WTC11 (cell line): ENCODE results near the gene CTRL. TPM values are rescaled to one million over a fixed set of nuclear protein-coding genes. Genes with fewer than 3 reads are reported as not detected.

Experiments used
- ATAC-seq: fragments of 200-7000 bp; cut with Tn5 transposase; 2 replicates; pipeline ENCODE4 v1.10.0; 2021; ENCODE audit warnings: mild to moderate bottlenecking, moderate library complexity
- CTCF ChIA-PET: fragments of 300-600 bp; sonication (Branson Sonifier 250); formaldehyde crosslinking; loops from one replicate; lab custom pipeline; 2021; ENCODE audit warnings: antibody characterized with exemption; lab: Charles Lee
- POLR2A ChIA-PET: fragments of 350-600 bp; sonication (Branson Sonifier 250); formaldehyde crosslinking; loops from one replicate; lab custom pipeline; 2021; ENCODE audit warnings: antibody characterized with exemption; lab: Charles Lee
- DNase-seq: peaks from one replicate; pipeline ENCODE4 v3.0.0; 2021; ENCODE audit warnings: low spot score
- H3K27ac Mint-ChIP-seq: 2 replicates; pipeline ENCODE4 v1.8.0; 2021; ENCODE audit warnings: mixed read lengths
- H3K27me3 Mint-ChIP-seq: 2 replicates; pipeline ENCODE4 v1.8.0; 2021; ENCODE audit warnings: low read depth, mild to moderate bottlenecking, moderate library complexity, mixed read lengths
- H3K36me3 Mint-ChIP-seq: 2 replicates; pipeline ENCODE4 v1.8.0; 2021; ENCODE audit warnings: mixed read lengths
- H3K4me1 Mint-ChIP-seq: 2 replicates; pipeline ENCODE4 v1.8.0; 2022; ENCODE audit warnings: mixed read lengths
- H3K4me3 Mint-ChIP-seq: 2 replicates; pipeline ENCODE4 v1.8.0; 2021; ENCODE audit warnings: mild to moderate bottlenecking, moderate library complexity, mixed read lengths
- H3K9me3 Mint-ChIP-seq: 2 replicates; pipeline ENCODE4 v1.8.0; 2021; ENCODE audit warnings: mixed read lengths
- CREB1 ChIP-seq: sonication (generic); formaldehyde crosslinking; IDR thresholded peaks from 2 replicates; pipeline ENCODE4 v1.8.0; 2023; ENCODE audit warnings: mild to moderate bottlenecking, missing genetic modification reagents
- ELF4 ChIP-seq: sonication (generic); formaldehyde crosslinking; IDR thresholded peaks from 2 replicates; pipeline ENCODE4 v1.8.1; 2022; ENCODE audit warnings: low read depth, mild to moderate bottlenecking, moderate library complexity, missing genetic modification reagents
- GRHL2 ChIP-seq: fragments of 250-450 bp; sonication (Bioruptor Pico); IDR thresholded peaks from 2 replicates; pipeline ENCODE4 v1.8.0; 2022; ENCODE audit warnings: mild to moderate bottlenecking, moderate library complexity; ENCODE audit not compliant: insufficient replicate concordance, severe bottlenecking
- IRF2 ChIP-seq: sonication (generic); formaldehyde crosslinking; IDR thresholded peaks from 2 replicates; pipeline ENCODE4 v1.8.0; 2022; ENCODE audit warnings: low read depth, missing genetic modification reagents, borderline replicate concordance
- NFYB ChIP-seq: sonication (generic); formaldehyde crosslinking; conservative IDR thresholded peaks from 2 replicates; pipeline ENCODE4 v1.8.0; 2022; ENCODE audit warnings: low read depth, missing genetic modification reagents
- SMAD3 ChIP-seq: sonication (generic); formaldehyde crosslinking; IDR thresholded peaks from 2 replicates; pipeline ENCODE4 v1.8.0; 2022; ENCODE audit warnings: missing genetic modification reagents, mild to moderate bottlenecking, borderline replicate concordance
- SMAD4 ChIP-seq: sonication (generic); formaldehyde crosslinking; IDR thresholded peaks from 2 replicates; pipeline ENCODE4 v1.8.0; 2022; ENCODE audit warnings: mild to moderate bottlenecking, missing genetic modification reagents
- ZNF219 ChIP-seq: sonication (generic); formaldehyde crosslinking; IDR thresholded peaks from 2 replicates; pipeline ENCODE4 v1.8.0; 2023; ENCODE audit warnings: missing genetic modification reagents, mild to moderate bottlenecking, borderline replicate concordance
- ZNF317 ChIP-seq: sonication (generic); formaldehyde crosslinking; IDR thresholded peaks from 2 replicates; pipeline ENCODE4 v1.8.1; 2023; ENCODE audit warnings: low read depth, mild to moderate bottlenecking, moderate library complexity, missing genetic modification reagents, borderline replicate concordance
- ZNF396 ChIP-seq: fragments of 250-450 bp; sonication (Bioruptor Pico); IDR thresholded peaks from 2 replicates; pipeline ENCODE4 v1.8.0; 2021; ENCODE audit warnings: mild to moderate bottlenecking, moderate library complexity, borderline replicate concordance
- ZNF423 ChIP-seq: fragments of 250-450 bp; sonication (Bioruptor Pico); IDR thresholded peaks from 2 replicates; pipeline ENCODE4 v2.1.2; 2022; ENCODE audit warnings: mild to moderate bottlenecking, moderate library complexity
- total RNA-seq: library from RNA; stranded (reverse); gene quantifications from 3 replicates; pipeline ENCODE4 v1.2.3, GENCODE V29; 2021
- TF ChIP-seq, protein P1 (sequence below): sonication (generic); formaldehyde crosslinking; IDR thresholded peaks from 2 replicates; pipeline ENCODE4 v1.8.1; 2022; ENCODE audit warnings: mild to moderate bottlenecking, moderate library complexity, missing genetic modification reagents
- TF ChIP-seq, protein P2 (sequence below): sonication (generic); formaldehyde crosslinking; IDR thresholded peaks from 2 replicates; pipeline ENCODE4 v1.8.1; 2022; ENCODE audit warnings: low read depth, missing genetic modification reagents, borderline replicate concordance
- TF ChIP-seq, protein P3 (sequence below): sonication (generic); formaldehyde crosslinking; IDR thresholded peaks from 2 replicates; pipeline ENCODE4 v1.8.1; 2023; ENCODE audit warnings: mild to moderate bottlenecking, missing genetic modification reagents
- TF ChIP-seq, protein P4 (sequence below): fragments of 200-600 bp; IDR thresholded peaks from 2 replicates; pipeline ENCODE4 v1.8.0; 2022; ENCODE audit warnings: antibody characterized with exemption
- TF ChIP-seq, protein P5 (sequence below): sonication (generic); formaldehyde crosslinking; IDR thresholded peaks from 2 replicates; pipeline ENCODE4 v1.8.1; 2023; ENCODE audit warnings: mild to moderate bottlenecking, missing genetic modification reagents, borderline replicate concordance
- TF ChIP-seq, protein P6 (sequence below): sonication (generic); formaldehyde crosslinking; IDR thresholded peaks from 2 replicates; pipeline ENCODE4 v1.8.1; 2023; ENCODE audit warnings: mild to moderate bottlenecking, missing genetic modification reagents
- TF ChIP-seq, protein P7 (sequence below): fragments of 250-450 bp; sonication (Bioruptor Pico); IDR thresholded peaks from 2 replicates; pipeline ENCODE4 v1.9.0; 2021; ENCODE audit warnings: moderate library complexity, mild to moderate bottlenecking, inconsistent platforms, borderline replicate concordance

Gene CTRL
- total RNA-seq, 1 experiment from 2014 or later, result 2.8 TPM

DNA sequence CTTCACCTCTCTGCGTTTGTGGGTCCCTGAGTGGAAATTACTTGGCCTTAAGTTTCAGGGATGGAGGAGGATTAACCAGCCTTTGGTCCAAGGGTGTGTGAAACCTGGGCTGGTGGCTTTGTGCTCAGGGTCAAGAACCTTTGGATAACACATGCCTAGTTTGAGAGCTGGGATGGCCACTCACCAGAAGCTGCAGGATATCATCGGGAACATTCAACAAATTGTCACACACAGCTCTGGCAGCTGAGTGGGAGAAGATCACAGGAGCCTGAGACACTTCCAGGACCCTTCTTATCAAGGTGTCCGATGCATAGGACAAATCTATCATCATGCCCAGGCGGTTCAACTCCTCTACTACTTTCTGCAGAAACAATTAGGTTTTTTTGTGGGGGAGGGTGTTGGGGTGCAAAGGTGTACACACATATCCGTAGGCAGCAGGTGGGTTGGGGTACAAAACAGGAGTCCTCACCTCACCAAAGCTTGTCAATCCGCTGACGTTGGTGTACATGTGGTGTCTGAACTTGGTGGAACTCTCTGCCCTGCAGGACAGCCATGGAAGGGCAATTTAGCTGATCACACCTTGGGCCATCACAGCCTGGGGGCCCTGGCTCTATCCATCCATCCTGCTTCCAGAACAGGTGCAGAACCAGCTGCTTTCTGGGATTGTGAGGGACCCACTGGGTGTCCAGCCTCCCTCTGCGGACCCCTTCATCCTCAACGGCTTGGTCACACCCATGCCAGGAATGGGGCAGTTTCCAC lies 46.0 kb upstream of the CTRL start:
- Mint-ChIP-seq H3K27me3 (peaks cover 8% of the 10 kb centered on the region; the same call in 1 of the 2 replicates), H3K9me3 (no peaks in the 10 kb centered on the region), H3K27ac (no peak overlapping the region), H3K4me3 (no peak overlapping the region), H3K36me3 (no peaks in the 10 kb centered on the region), H3K4me1 (no peaks in the 10 kb centered on the region; the same call in 1 of the 2 replicates)
- ChIA-PET POLR2A (no interaction called here), CTCF (interaction anchor here (0.9 to 1.4 kb wide), 3 partner anchors 34 to 161 kb away, joined by 3 to 4 read pairs (median 3); partner anchors contain the start of gene LCAT)
- ATAC-seq (no peak), DNase-seq (no peak)
- TF ChIP-seq ZNF317, result no peak
- TF ChIP-seq, protein P1, sequence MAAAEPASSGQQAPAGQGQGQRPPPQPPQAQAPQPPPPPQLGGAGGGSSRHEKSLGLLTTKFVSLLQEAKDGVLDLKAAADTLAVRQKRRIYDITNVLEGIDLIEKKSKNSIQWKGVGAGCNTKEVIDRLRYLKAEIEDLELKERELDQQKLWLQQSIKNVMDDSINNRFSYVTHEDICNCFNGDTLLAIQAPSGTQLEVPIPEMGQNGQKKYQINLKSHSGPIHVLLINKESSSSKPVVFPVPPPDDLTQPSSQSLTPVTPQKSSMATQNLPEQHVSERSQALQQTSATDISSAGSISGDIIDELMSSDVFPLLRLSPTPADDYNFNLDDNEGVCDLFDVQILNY (CRISPR knock-in tag), result no peak
- no peak for TF ChIP-seq SMAD4
- TF ChIP-seq NFYB (CRISPR knock-in tag), result no peak
- TF ChIP-seq, protein P2, sequence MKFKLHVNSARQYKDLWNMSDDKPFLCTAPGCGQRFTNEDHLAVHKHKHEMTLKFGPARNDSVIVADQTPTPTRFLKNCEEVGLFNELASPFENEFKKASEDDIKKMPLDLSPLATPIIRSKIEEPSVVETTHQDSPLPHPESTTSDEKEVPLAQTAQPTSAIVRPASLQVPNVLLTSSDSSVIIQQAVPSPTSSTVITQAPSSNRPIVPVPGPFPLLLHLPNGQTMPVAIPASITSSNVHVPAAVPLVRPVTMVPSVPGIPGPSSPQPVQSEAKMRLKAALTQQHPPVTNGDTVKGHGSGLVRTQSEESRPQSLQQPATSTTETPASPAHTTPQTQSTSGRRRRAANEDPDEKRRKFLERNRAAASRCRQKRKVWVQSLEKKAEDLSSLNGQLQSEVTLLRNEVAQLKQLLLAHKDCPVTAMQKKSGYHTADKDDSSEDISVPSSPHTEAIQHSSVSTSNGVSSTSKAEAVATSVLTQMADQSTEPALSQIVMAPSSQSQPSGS (CRISPR knock-in tag), result no peak
- TF ChIP-seq ZNF396 (CRISPR knock-in tag), result no peak
- no peak for TF ChIP-seq ELF4 (CRISPR knock-in tag)
- TF ChIP-seq, protein P3, sequence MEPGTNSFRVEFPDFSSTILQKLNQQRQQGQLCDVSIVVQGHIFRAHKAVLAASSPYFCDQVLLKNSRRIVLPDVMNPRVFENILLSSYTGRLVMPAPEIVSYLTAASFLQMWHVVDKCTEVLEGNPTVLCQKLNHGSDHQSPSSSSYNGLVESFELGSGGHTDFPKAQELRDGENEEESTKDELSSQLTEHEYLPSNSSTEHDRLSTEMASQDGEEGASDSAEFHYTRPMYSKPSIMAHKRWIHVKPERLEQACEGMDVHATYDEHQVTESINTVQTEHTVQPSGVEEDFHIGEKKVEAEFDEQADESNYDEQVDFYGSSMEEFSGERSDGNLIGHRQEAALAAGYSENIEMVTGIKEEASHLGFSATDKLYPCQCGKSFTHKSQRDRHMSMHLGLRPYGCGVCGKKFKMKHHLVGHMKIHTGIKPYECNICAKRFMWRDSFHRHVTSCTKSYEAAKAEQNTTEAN (CRISPR knock-in tag), result no peak
- TF ChIP-seq, protein P4, sequence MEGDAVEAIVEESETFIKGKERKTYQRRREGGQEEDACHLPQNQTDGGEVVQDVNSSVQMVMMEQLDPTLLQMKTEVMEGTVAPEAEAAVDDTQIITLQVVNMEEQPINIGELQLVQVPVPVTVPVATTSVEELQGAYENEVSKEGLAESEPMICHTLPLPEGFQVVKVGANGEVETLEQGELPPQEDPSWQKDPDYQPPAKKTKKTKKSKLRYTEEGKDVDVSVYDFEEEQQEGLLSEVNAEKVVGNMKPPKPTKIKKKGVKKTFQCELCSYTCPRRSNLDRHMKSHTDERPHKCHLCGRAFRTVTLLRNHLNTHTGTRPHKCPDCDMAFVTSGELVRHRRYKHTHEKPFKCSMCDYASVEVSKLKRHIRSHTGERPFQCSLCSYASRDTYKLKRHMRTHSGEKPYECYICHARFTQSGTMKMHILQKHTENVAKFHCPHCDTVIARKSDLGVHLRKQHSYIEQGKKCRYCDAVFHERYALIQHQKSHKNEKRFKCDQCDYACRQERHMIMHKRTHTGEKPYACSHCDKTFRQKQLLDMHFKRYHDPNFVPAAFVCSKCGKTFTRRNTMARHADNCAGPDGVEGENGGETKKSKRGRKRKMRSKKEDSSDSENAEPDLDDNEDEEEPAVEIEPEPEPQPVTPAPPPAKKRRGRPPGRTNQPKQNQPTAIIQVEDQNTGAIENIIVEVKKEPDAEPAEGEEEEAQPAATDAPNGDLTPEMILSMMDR, result no peak

DNA sequence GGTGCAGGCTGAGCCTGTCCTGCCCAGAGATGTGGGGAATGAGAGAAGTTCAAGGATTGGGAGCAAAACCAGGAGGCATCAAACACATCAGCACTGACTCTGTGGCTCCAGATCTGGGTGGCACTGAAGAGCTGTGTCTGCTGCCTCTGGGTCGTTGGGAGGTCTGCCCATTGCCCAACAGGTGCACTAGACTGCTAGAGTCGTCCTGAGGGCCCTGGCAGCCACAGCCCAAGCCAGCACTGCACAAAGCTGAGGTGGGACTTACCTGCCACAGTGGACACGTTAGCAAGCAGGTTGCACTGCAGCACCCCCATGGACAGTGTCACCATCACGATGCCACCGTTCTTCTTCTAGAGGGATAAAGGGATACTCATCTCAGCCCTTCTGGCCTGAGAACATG lies 45.3 kb upstream of the CTRL start:
- ATAC-seq (no peak), DNase-seq (no peak)
- Mint-ChIP-seq H3K9me3 (no peaks in the 10 kb centered on the region), H3K4me3 (no peak overlapping the region), H3K27me3 (peaks cover 8% of the 10 kb centered on the region; the same call in 1 of the 2 replicates), H3K4me1 (no peaks in the 10 kb centered on the region; the same call in 1 of the 2 replicates), H3K27ac (no peak overlapping the region), H3K36me3 (no peaks in the 10 kb centered on the region)
- POLR2A ChIA-PET, result no interaction called here
- CTCF ChIA-PET, result interaction anchor here (1.4 kb wide), 1 partner anchor 64 kb away, joined by 4 read pairs; no protein-coding TSS in a partner anchor
- TF ChIP-seq, protein P5, sequence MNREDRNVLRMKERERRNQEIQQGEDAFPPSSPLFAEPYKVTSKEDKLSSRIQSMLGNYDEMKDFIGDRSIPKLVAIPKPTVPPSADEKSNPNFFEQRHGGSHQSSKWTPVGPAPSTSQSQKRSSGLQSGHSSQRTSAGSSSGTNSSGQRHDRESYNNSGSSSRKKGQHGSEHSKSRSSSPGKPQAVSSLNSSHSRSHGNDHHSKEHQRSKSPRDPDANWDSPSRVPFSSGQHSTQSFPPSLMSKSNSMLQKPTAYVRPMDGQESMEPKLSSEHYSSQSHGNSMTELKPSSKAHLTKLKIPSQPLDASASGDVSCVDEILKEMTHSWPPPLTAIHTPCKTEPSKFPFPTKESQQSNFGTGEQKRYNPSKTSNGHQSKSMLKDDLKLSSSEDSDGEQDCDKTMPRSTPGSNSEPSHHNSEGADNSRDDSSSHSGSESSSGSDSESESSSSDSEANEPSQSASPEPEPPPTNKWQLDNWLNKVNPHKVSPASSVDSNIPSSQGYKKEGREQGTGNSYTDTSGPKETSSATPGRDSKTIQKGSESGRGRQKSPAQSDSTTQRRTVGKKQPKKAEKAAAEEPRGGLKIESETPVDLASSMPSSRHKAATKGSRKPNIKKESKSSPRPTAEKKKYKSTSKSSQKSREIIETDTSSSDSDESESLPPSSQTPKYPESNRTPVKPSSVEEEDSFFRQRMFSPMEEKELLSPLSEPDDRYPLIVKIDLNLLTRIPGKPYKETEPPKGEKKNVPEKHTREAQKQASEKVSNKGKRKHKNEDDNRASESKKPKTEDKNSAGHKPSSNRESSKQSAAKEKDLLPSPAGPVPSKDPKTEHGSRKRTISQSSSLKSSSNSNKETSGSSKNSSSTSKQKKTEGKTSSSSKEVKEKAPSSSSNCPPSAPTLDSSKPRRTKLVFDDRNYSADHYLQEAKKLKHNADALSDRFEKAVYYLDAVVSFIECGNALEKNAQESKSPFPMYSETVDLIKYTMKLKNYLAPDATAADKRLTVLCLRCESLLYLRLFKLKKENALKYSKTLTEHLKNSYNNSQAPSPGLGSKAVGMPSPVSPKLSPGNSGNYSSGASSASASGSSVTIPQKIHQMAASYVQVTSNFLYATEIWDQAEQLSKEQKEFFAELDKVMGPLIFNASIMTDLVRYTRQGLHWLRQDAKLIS, result no peak
- no peak for TF ChIP-seq ZNF219 (CRISPR knock-in tag)
- no peak for TF ChIP-seq CREB1 (CRISPR knock-in tag)
- TF ChIP-seq SMAD3 (CRISPR knock-in tag), result no peak
- TF ChIP-seq, protein P6, sequence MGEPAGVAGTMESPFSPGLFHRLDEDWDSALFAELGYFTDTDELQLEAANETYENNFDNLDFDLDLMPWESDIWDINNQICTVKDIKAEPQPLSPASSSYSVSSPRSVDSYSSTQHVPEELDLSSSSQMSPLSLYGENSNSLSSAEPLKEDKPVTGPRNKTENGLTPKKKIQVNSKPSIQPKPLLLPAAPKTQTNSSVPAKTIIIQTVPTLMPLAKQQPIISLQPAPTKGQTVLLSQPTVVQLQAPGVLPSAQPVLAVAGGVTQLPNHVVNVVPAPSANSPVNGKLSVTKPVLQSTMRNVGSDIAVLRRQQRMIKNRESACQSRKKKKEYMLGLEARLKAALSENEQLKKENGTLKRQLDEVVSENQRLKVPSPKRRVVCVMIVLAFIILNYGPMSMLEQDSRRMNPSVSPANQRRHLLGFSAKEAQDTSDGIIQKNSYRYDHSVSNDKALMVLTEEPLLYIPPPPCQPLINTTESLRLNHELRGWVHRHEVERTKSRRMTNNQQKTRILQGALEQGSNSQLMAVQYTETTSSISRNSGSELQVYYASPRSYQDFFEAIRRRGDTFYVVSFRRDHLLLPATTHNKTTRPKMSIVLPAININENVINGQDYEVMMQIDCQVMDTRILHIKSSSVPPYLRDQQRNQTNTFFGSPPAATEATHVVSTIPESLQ (CRISPR knock-in tag), result no peak
- no peak for TF ChIP-seq ZNF423 (CRISPR knock-in tag)
- TF ChIP-seq, protein P3 (CRISPR knock-in tag), result no peak
- TF ChIP-seq, protein P7, sequence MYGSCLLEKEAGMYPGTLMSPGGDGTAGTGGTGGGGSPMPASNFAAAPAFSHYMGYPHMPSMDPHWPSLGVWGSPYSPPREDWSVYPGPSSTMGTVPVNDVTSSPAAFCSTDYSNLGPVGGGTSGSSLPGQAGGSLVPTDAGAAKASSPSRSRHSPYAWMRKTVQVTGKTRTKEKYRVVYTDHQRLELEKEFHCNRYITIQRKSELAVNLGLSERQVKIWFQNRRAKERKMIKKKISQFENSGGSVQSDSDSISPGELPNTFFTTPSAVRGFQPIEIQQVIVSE (CRISPR knock-in tag), result no peak
- TF ChIP-seq IRF2 (CRISPR knock-in tag), result no peak
- no peak for TF ChIP-seq GRHL2
